ENCODE data around the gene DNER.

GRCh38 chr2:229319558-229319957 is 394.8 kb downstream of the DNER start:
- no peak for TF ChIP-seq CTCF (conservative IDR thresholded peaks at IDR 0.05; ENCODE audit: low read depth, low read length)
- no peak for TF ChIP-seq EZH2 (IDR thresholded peaks at IDR 0.05; ENCODE audit: borderline replicate concordance, low read depth, low read length, poor library complexity, severe bottlenecking)
